GM18951 (cell line): ENCODE measurements around the gene CSRP2.

Experiments used
- POLR2A ChIP-seq: IDR thresholded peaks from 4 replicates; pipeline ENCODE4 v1.6.1; 2011; ENCODE audit warnings: mild to moderate bottlenecking; ENCODE audit not compliant: insufficient read length, insufficient read depth; ENCODE audit errors: extremely low read depth
- in situ Hi-C: fragments of 300-500 bp; cut with MboI; formaldehyde crosslinking; loops from one replicate; pipeline ENCODE4 v1.12.0; 2022; ENCODE audit warnings: low sequenced_read_pairs, mixed read lengths, inconsistent platforms; ENCODE audit not compliant: unreplicated experiment

The CSRP2 gene

GRCh38 chr12:76864791-76865400, 13.9 kb downstream of the CSRP2 start:
- in situ Hi-C loops, result no loop called here

GRCh38 chr12:76863837-76864236, 15.0 kb downstream of the CSRP2 start:
- no peak for TF ChIP-seq POLR2A

More at GRCh38 chr12:76864791-76865400, 13.9 kb downstream of the CSRP2 start:
- no peak for TF ChIP-seq POLR2A

GRCh38 chr12:76863005-76863670, 15.7 kb downstream of the CSRP2 start:
- TF ChIP-seq POLR2A, result no peak
- in situ Hi-C loops, result no loop called here

More at GRCh38 chr12:76863837-76864236, 15.0 kb downstream of the CSRP2 start:
- in situ Hi-C loops, result no loop called here

GRCh38 chr12:76860256-76860655, 18.6 kb downstream of the CSRP2 start:
- no peak for TF ChIP-seq POLR2A
- in situ Hi-C loops, result no loop called here

GRCh38 chr12:76859611-76860010, 19.2 kb downstream of the CSRP2 start:
- no peak for TF ChIP-seq POLR2A
- in situ Hi-C loops, result no loop called here

GRCh38 chr12:76856018-76856644, 22.7 kb downstream of the CSRP2 start:
- no peak for TF ChIP-seq POLR2A
- in situ Hi-C loops, result no loop called here

- in situ Hi-C loops, result no loop called here
- TF ChIP-seq POLR2A, result no peak
Observed at GRCh38 chr12:76855271-76855670, 23.5 kb downstream of the CSRP2 start.

GRCh38 chr12:76852106-76852505, 26.7 kb downstream of the CSRP2 start:
- no peak for TF ChIP-seq POLR2A

GRCh38 chr12:76848132-76848531, 30.7 kb downstream of the CSRP2 start:
- TF ChIP-seq POLR2A, result no peak
- in situ Hi-C loops, result no loop called here

More at GRCh38 chr12:76852106-76852505, 26.7 kb downstream of the CSRP2 start:
- in situ Hi-C loops, result no loop called here

GRCh38 chr12:76847260-76847659, 31.6 kb downstream of the CSRP2 start:
- in situ Hi-C loops, result no loop called here
- TF ChIP-seq POLR2A, result no peak

GRCh38 chr12:76836633-76837032, 42.2 kb downstream of the CSRP2 start:
- in situ Hi-C loops, result no loop called here
- no peak for TF ChIP-seq POLR2A

- no peak for TF ChIP-seq POLR2A
- in situ Hi-C loops, result no loop called here
Observed at GRCh38 chr12:76830436-76830835, 48.4 kb downstream of the CSRP2 start.

- no peak for TF ChIP-seq POLR2A
- in situ Hi-C loops, result no loop called here
Observed at GRCh38 chr12:76820888-76821482, 57.8 kb downstream of the CSRP2 start.
